ENCODE results near the gene ALDH4A1. TPM values are rescaled to one million over a fixed set of nuclear protein-coding genes. Genes with fewer than 3 reads are reported as not detected.

The ALDH4A1 gene
- total RNA-seq, 1 donor from 2014 or later: 11.5 TPM

- H3K27me3 Mint-ChIP-seq (ENCODE audit: low read depth): no peaks in the 10 kb centered on the region
- H3K27ac Mint-ChIP-seq: peak overlapping the region; percentile 50
- peaks cover 3% of the 10 kb centered on the region for H3K36me3 Mint-ChIP-seq
- no peaks in the 10 kb centered on the region for H3K9me3 Mint-ChIP-seq
- DNase-seq (ENCODE audit: low spot score in 2 of 2, unreplicated experiment in 2 of 2): no peak
- TF ChIP-seq CTCF (IDR thresholded peaks at IDR 0.05; ENCODE audit: unreplicated experiment): no peak
- H3K4me3 Mint-ChIP-seq: no peak overlapping the region
- H3K4me1 Mint-ChIP-seq: peaks cover 31% of the 10 kb centered on the region
Measured at GRCh38 chr1:18919197-18919905, 17.0 kb upstream of the ALDH4A1 start.

DNA sequence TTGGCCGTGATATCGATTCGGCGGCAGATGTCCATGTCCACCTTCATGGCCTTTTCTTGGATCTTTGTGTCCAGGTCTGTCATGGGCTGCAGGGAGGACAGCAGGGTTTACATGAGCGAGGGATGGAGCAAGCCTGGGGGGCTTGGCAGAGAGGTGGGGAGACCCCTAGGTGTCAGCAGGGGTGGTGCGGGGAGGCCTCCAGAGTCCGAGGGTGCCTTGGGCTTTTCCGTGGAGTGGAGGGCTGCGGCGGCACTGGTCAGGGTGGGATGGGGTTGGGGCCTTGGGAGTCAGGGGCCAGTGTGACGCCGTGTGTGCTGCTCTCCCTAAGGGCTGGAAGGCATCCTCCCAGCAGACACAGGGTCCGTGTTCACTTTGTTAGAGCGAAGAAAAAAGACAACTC, 16.1 kb upstream of the ALDH4A1 start:
- Mint-ChIP-seq H3K27ac (no peak overlapping the region), H3K4me1 (peaks cover 29% of the 10 kb centered on the region), H3K4me3 (no peak overlapping the region), H3K27me3 (ENCODE audit: low read depth) (no peaks in the 10 kb centered on the region), H3K36me3 (peaks cover 3% of the 10 kb centered on the region), H3K9me3 (no peaks in the 10 kb centered on the region)
- TF ChIP-seq CTCF (IDR thresholded peaks at IDR 0.05; ENCODE audit: unreplicated experiment): no peak
- no peak for DNase-seq (ENCODE audit: low spot score in 2 of 2, unreplicated experiment in 2 of 2)

DNA sequence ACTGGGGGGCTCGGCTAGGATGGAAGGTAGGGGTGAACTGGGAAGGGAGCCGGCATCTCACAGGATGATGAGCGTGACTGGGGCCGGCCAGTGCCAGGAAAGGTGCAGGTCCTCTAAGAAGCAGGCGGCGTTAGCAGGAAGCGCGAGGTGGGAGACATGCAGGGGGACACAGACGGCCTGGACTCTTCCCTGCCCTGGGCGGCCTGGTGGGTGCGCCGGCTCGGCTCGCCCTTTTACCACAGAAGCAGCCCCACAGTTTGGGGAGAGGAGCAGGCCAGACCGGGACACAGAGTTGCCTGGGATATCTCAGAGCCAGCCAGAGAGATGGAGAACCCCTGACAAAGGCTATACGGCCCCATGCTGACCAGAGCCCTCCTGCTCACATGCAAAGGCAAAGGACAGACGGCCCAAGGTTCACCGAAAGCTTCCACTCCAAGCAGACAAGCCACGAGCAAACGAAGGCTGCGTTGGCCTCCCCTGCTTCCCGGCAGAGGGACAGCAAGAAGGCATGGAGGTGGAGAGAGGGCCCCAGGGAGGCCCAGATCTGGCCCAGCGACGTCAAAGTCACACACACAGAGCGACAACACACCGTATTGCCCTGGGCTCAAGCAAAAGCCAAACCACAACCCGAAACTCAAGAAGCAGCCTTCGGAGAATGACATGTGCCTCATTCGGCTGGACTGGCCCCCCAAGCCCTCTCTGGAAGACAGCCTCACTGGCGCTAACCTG, 14.9 kb upstream of the ALDH4A1 start:
- H3K27ac Mint-ChIP-seq: no peak overlapping the region
- H3K9me3 Mint-ChIP-seq: no peaks in the 10 kb centered on the region
- TF ChIP-seq CTCF (IDR thresholded peaks at IDR 0.05; ENCODE audit: unreplicated experiment): no peak
- H3K4me1 Mint-ChIP-seq: peaks cover 20% of the 10 kb centered on the region
- DNase-seq (ENCODE audit: low spot score in 2 of 2, unreplicated experiment in 2 of 2): no peak
- no peaks in the 10 kb centered on the region for H3K27me3 Mint-ChIP-seq (ENCODE audit: low read depth)
- no peak overlapping the region for H3K4me3 Mint-ChIP-seq
- peaks cover 3% of the 10 kb centered on the region for H3K36me3 Mint-ChIP-seq

DNA sequence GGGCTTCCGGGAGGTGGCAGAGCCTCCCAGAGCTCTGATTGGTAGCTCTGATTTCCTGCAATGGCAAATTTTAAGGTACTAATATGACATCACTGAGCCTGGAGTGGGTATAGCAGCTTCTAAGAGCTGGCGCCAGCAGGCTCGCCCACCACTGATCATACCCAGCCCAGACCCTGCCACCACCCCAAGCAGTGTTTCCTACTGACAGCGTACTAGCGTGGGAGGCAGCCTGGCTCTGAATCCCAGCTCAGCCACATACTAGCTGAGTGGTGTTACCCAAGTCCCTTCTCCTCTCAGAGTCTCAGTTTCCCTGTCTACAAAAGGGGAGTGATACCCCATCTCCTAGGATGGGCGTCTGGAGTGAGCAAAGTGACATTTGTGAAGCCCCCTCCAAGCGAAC, 13.0 kb upstream of the ALDH4A1 start:
- H3K9me3 Mint-ChIP-seq: no peaks in the 10 kb centered on the region
- peaks cover 18% of the 10 kb centered on the region for H3K4me1 Mint-ChIP-seq
- no peak overlapping the region for H3K27ac Mint-ChIP-seq
- no peak for DNase-seq (ENCODE audit: low spot score in 2 of 2, unreplicated experiment in 2 of 2)
- peaks cover 10% of the 10 kb centered on the region for H3K36me3 Mint-ChIP-seq
- H3K27me3 Mint-ChIP-seq (ENCODE audit: low read depth): no peaks in the 10 kb centered on the region
- H3K4me3 Mint-ChIP-seq: no peak overlapping the region
- TF ChIP-seq CTCF (IDR thresholded peaks at IDR 0.05; ENCODE audit: unreplicated experiment): no peak

- H3K9me3 Mint-ChIP-seq: no peaks in the 10 kb centered on the region
- peaks cover 6% of the 10 kb centered on the region for H3K4me1 Mint-ChIP-seq
- H3K4me3 Mint-ChIP-seq: no peak overlapping the region
- peaks cover 13% of the 10 kb centered on the region for H3K36me3 Mint-ChIP-seq
- peak; percentile 88 for TF ChIP-seq CTCF (IDR thresholded peaks at IDR 0.05; ENCODE audit: unreplicated experiment)
- H3K27ac Mint-ChIP-seq: peak overlapping the region; percentile 79
- peak; percentile 53 to 86 for DNase-seq (ENCODE audit: low spot score in 2 of 2, unreplicated experiment in 2 of 2)
- H3K27me3 Mint-ChIP-seq (ENCODE audit: low read depth): no peaks in the 10 kb centered on the region
Measured at GRCh38 chr1:18913065-18913835, 10.9 kb upstream of the ALDH4A1 start.
